ENCODE results near the gene GPR107.
A peak's percentile ranks its signal among the peaks of the same experiment; 100 is the strongest.

GPR107 gene

GRCh38 chr9:130027533-130028365 is 26.0 kb upstream of the GPR107 start:
- DNase-seq = no peak

GRCh38 chr9:130028493-130029222 is 25.0 kb upstream of the GPR107 start:
- no peak for DNase-seq

- DNase-seq = peak in 2 of 5 experiments; percentile 39 to 81
Observed at GRCh38 chr9:130029223-130029973, 24.3 kb upstream of the GPR107 start.

- no peak for DNase-seq
Observed at GRCh38 chr9:130030651-130031127, 23.0 kb upstream of the GPR107 start.

GRCh38 chr9:130034570-130034969 is 19.1 kb upstream of the GPR107 start:
- DNase-seq = peak in 1 of 5 experiments; percentile 86

GRCh38 chr9:130036099-130036498 is 17.6 kb upstream of the GPR107 start:
- DNase-seq = peak in 1 of 5 experiments; percentile 54

- DNase-seq = peak in 2 of 5 experiments; percentile 41 to 71
Observed at GRCh38 chr9:130039528-130040147, 14.1 kb upstream of the GPR107 start.

GRCh38 chr9:130040984-130041647 is 12.6 kb upstream of the GPR107 start:
- peak in 1 of 5 experiments; percentile 49 for DNase-seq

- DNase-seq = no peak
Observed at GRCh38 chr9:130041648-130042405, 11.9 kb upstream of the GPR107 start.

- DNase-seq = peak in 2 of 5 experiments; percentile 14 to 16
Observed at GRCh38 chr9:130042406-130042884, 11.3 kb upstream of the GPR107 start.

- peak; percentile 68 to 89 (median 74) for DNase-seq
Observed at GRCh38 chr9:130042885-130043653, 10.6 kb upstream of the GPR107 start, which contains the start of gene FNBP1. Gene FNBP1, minus strand, starts transcription at chr9:130043189. Its CDS starts 214 bp downstream, at chr9:130042975.

GRCh38 chr9:130043654-130044623 is 9.8 kb upstream of the GPR107 start:
- no peak for DNase-seq

- DNase-seq = no peak
Observed at GRCh38 chr9:130045725-130046450, 7.8 kb upstream of the GPR107 start.

- DNase-seq = no peak
Observed at GRCh38 chr9:130049431-130050210, 4.1 kb upstream of the GPR107 start.

- DNase-seq = no peak
Observed at GRCh38 chr9:130050462-130050861, 3.2 kb upstream of the GPR107 start.

GRCh38 chr9:130051855-130052254 is 1.9 kb upstream of the GPR107 start:
- no peak for DNase-seq

- no peak for DNase-seq
Observed at GRCh38 chr9:130053109-130053503, 600 bp upstream of the GPR107 start.
